Measurements from ENCODE around the gene ABHD17C. TPM values are rescaled to one million over a fixed set of nuclear protein-coding genes. Genes with fewer than 3 reads are reported as not detected.

Gene ABHD17C
- total and polyA plus RNA-seq, 2 donors from 2014 or later: 18.8 to 20.6 TPM

DNA sequence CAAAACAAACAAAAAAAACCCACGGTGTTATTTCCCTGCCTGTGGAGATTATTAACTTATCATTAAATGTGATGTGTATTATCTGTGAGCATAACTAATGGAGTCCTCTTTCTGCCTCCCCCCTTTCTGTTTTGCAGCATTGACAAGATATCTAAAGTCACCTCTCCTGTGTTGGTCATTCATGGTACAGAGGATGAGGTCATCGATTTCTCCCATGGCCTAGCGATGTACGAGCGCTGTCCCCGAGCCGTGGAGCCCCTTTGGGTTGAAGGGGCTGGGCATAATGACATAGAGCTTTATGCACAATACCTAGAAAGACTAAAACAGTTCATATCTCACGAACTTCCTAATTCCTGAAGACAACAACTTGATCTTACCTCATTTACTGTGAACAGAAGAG, 58.9 kb downstream of the ABHD17C start:
- TF ChIP-seq, protein P1, sequence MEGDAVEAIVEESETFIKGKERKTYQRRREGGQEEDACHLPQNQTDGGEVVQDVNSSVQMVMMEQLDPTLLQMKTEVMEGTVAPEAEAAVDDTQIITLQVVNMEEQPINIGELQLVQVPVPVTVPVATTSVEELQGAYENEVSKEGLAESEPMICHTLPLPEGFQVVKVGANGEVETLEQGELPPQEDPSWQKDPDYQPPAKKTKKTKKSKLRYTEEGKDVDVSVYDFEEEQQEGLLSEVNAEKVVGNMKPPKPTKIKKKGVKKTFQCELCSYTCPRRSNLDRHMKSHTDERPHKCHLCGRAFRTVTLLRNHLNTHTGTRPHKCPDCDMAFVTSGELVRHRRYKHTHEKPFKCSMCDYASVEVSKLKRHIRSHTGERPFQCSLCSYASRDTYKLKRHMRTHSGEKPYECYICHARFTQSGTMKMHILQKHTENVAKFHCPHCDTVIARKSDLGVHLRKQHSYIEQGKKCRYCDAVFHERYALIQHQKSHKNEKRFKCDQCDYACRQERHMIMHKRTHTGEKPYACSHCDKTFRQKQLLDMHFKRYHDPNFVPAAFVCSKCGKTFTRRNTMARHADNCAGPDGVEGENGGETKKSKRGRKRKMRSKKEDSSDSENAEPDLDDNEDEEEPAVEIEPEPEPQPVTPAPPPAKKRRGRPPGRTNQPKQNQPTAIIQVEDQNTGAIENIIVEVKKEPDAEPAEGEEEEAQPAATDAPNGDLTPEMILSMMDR (IDR thresholded peaks at IDR 0.05; ENCODE audit: borderline replicate concordance, extremely low read depth, insufficient read depth): no peak
- no peaks in the 10 kb centered on the region for H3K27me3 ChIP-seq (ENCODE audit: control insufficient read depth, insufficient read depth, low read length)
- no peak overlapping the region for H3K27ac ChIP-seq (ENCODE audit: low read depth in 2 of 2, low read length in 2 of 2)
- H3K36me3 ChIP-seq (ENCODE audit: control insufficient read depth in 2 of 3, insufficient read depth in 3 of 3, low read length in 3 of 3): no peaks in the 10 kb centered on the region
- H3K9me3 ChIP-seq (ENCODE audit: control insufficient read depth in 2 of 3, insufficient read depth in 1 of 3, low read length in 3 of 3): no peaks in the 10 kb centered on the region
- intact Hi-C loops (cut with DNase I): no loop called here
- DNase-seq: no peak
- no peaks in the 10 kb centered on the region for H3K4me1 ChIP-seq (ENCODE audit: control insufficient read depth in 2 of 3, insufficient read depth in 2 of 3, low read depth in 1 of 3, low read length in 3 of 3)
- no peak overlapping the region for H3K4me3 ChIP-seq (ENCODE audit: low read length in 3 of 3)
- FAIRE-seq: no peak
- H3K9ac ChIP-seq (ENCODE audit: low read length in 3 of 3): no peak overlapping the region

DNA sequence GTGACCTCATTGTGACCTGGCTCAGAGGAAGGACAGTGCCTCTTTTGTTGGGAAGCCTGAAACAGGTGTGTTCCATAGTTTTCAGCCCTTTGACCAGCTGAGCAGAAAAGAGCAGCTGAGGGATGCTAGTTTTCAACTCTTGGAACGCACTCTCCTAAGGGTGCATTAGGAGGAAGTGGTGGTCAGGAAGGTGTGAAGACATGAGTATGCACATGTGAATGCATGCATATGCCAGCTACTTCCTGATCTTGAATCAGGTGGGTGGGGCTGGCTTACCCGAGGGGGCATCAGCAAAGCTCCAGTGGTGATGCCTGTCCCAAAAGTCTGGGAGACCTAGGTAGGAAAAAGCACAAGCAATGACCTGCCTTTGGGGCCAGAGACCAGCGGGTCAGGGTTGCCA, 60.8 kb downstream of the ABHD17C start:
- intact Hi-C loops (cut with DNase I): no loop called here
- H3K4me1 ChIP-seq (ENCODE audit: control insufficient read depth in 2 of 3, insufficient read depth in 2 of 3, low read depth in 1 of 3, low read length in 3 of 3): no peaks in the 10 kb centered on the region
- no peak overlapping the region for H3K27ac ChIP-seq (ENCODE audit: low read depth in 2 of 2, low read length in 2 of 2)
- TF ChIP-seq, protein P1 (IDR thresholded peaks at IDR 0.05; ENCODE audit: borderline replicate concordance, extremely low read depth, insufficient read depth): no peak
- no peak overlapping the region for H3K9ac ChIP-seq (ENCODE audit: low read length in 3 of 3)
- H3K27me3 ChIP-seq (ENCODE audit: control insufficient read depth, insufficient read depth, low read length): no peaks in the 10 kb centered on the region
- no peak overlapping the region for H3K4me3 ChIP-seq (ENCODE audit: low read length in 3 of 3)
- H3K36me3 ChIP-seq (ENCODE audit: control insufficient read depth in 2 of 3, insufficient read depth in 3 of 3, low read length in 3 of 3): no peaks in the 10 kb centered on the region
- DNase-seq (no peak), FAIRE-seq (no peak)
- H3K9me3 ChIP-seq (ENCODE audit: control insufficient read depth in 2 of 3, insufficient read depth in 1 of 3, low read length in 3 of 3): no peaks in the 10 kb centered on the region

DNA sequence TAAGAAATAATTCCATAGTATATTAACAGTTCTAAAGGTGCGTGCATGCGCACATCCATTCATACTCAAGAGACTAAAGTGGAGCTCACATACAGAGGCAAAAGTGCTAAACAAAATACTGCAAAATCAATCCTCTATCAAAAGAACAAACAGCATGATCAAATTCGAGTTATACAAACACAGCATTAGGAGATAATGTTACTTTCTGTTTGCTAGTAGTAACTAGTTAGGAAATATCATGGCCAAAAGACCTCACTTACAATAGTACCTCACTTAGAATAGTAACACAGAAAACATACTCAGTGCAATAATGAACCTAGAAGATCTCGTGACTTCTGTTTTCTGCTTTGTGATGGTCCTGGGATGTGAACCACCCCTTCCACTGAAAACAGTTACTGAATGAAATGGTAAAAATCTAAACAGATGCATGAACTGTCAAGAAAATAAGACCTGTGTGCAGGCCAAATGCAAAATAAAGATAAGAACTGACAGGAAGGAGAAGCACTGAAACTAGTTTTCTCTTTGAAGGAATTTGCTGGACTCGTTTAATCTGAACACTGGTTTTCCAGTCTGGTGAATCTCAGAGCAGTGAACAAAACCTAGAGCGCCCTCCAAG, 63.1 kb downstream of the ABHD17C start:
- H3K36me3 ChIP-seq (ENCODE audit: control insufficient read depth in 2 of 3, insufficient read depth in 3 of 3, low read length in 3 of 3): no peaks in the 10 kb centered on the region
- FAIRE-seq (no peak), DNase-seq (no peak)
- no peaks in the 10 kb centered on the region for H3K27me3 ChIP-seq (ENCODE audit: control insufficient read depth, insufficient read depth, low read length)
- TF ChIP-seq, protein P1 (IDR thresholded peaks at IDR 0.05; ENCODE audit: borderline replicate concordance, extremely low read depth, insufficient read depth): no peak
- H3K9ac ChIP-seq (ENCODE audit: low read length in 3 of 3): no peak overlapping the region
- intact Hi-C loops (cut with DNase I): no loop called here
- no peaks in the 10 kb centered on the region for H3K9me3 ChIP-seq (ENCODE audit: control insufficient read depth in 2 of 3, insufficient read depth in 1 of 3, low read length in 3 of 3)
- no peak overlapping the region for H3K27ac ChIP-seq (ENCODE audit: low read depth in 2 of 2, low read length in 2 of 2)
- H3K4me3 ChIP-seq (ENCODE audit: low read length in 3 of 3): no peak overlapping the region
- H3K4me1 ChIP-seq (ENCODE audit: control insufficient read depth in 2 of 3, insufficient read depth in 2 of 3, low read depth in 1 of 3, low read length in 3 of 3): no peaks in the 10 kb centered on the region

DNA sequence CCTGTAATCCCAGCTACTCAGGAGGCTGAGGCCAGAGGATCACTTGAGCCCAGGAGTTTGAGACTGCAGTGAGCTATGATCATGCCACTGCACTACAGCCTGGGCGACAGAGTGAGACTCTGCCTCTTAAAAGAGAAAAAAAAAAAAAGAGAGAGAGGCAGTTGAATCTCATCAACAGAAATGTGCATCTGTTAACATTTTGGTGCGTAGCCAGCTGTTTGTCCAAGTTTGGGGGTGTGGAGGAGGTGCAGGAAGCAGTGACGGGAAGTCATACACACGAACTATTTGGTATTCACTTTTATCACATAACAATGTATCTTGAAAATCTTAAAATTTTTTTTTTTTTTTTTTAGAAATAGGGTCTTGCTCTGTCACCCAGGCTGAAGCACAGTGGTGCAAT, 65.8 kb downstream of the ABHD17C start:
- H3K27ac ChIP-seq (ENCODE audit: low read depth in 2 of 2, low read length in 2 of 2): no peak overlapping the region
- no peaks in the 10 kb centered on the region for H3K4me1 ChIP-seq (ENCODE audit: control insufficient read depth in 2 of 3, insufficient read depth in 2 of 3, low read depth in 1 of 3, low read length in 3 of 3)
- H3K27me3 ChIP-seq (ENCODE audit: control insufficient read depth, insufficient read depth, low read length): no peaks in the 10 kb centered on the region
- H3K9ac ChIP-seq (ENCODE audit: low read length in 3 of 3): no peak overlapping the region
- FAIRE-seq (no peak), DNase-seq (peak in 1 of 5 donors; percentile 55)
- intact Hi-C loops (cut with DNase I): no loop called here
- TF ChIP-seq, protein P1 (IDR thresholded peaks at IDR 0.05; ENCODE audit: borderline replicate concordance, extremely low read depth, insufficient read depth): no peak
- no peaks in the 10 kb centered on the region for H3K9me3 ChIP-seq (ENCODE audit: control insufficient read depth in 2 of 3, insufficient read depth in 1 of 3, low read length in 3 of 3)
- no peak overlapping the region for H3K4me3 ChIP-seq (ENCODE audit: low read length in 3 of 3)
- no peaks in the 10 kb centered on the region for H3K36me3 ChIP-seq (ENCODE audit: control insufficient read depth in 2 of 3, insufficient read depth in 3 of 3, low read length in 3 of 3)

All from kidney (tissue), 14 donors.